C1 segment of cervical spinal cord (tissue), 14 donors: ENCODE data around the gene REXO1.
"Not testable (repeated sequence)": the region's sequence is repeated elsewhere in the genome, so short reads cannot be mapped to it uniquely, and the experiment has no call there.

Source experiments
- DNase-seq, 14 donors: peaks; one replicate each; lab custom pipeline; 2025; lab: John Stamatoyannopoulos, UW

Gene REXO1

DNA sequence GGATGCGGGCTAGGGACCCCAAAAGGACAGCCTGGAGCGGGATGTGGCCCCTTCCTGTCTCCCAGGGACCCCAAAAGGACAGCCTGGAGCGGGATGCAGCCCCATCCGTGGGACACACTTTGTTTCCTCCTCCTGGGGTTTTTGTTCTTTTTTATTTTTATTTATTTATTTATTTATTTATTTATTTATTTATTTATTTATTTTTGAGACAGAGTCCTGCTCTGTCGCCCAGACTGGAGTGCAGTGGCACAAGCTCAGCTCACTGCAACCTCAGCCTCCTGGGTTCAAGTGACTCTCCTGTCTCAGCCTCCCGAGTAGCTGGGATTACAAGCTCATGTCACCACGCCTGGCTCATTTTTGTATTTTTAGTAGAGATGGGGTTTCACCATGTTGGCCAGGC is 51.0 kb downstream of the REXO1 start:
- DNase-seq = not testable (repeated sequence)

DNA sequence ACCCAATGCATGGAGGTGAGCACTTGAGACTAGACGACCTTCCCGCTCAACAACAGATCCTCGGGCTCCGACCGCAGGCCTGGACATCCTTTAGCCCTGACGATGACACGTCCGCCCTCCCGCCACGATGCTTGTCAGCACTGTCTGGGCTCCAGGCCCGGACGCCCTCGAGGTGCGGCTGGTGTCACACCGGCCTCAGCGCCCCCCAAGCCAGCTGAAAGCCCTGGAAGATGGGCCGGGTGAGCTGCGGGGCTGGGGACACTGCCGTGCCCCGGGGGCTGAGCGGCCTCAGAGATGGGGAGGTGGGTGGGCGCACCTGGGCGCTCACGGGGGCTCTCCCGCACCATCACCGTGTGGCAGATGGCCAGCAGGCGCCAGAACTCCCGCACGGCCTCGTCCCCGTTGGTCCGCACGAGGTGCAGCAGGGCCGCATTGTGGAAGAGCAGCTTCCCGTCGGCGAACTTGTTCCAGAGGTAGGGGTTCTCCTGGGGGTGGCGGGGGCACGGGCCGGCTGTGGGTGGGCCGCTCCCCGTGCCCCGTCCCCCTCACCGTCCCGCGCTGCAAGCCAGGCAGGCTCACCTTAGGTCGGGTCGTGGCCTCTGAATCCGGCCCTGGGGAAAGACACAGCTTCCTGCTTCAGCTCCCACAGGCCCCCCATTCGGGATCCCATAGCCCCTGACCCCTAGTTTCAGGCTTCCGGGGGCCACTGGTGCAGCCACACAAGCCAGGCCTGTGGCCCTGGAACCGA is 51.7 kb downstream of the REXO1 start:
- no peak for DNase-seq

- no peak for DNase-seq
Observed at GRCh38 chr19:1794424-1795172, 53.7 kb downstream of the REXO1 start.

DNA sequence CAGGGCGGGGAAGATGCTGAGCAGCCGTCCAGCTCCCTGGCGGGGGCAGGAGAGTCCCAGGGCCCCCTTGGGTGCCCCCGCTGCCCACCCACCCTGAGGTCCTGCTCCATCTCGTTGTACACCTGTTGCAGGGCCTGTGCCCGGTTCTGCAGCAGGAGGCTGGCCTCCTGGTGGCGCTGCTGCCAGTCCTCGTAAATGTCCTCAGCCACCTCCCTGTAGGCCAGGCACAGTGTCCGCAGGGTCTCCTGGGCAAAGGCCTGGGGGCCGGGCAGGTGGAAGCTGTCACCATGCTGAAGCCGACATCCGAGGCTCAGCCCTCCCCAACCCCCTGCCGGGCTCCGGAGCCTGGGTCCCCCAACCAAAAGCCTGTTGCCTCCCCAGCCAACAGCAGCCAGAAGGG is 56.4 kb downstream of the REXO1 start:
- DNase-seq = no peak

DNA sequence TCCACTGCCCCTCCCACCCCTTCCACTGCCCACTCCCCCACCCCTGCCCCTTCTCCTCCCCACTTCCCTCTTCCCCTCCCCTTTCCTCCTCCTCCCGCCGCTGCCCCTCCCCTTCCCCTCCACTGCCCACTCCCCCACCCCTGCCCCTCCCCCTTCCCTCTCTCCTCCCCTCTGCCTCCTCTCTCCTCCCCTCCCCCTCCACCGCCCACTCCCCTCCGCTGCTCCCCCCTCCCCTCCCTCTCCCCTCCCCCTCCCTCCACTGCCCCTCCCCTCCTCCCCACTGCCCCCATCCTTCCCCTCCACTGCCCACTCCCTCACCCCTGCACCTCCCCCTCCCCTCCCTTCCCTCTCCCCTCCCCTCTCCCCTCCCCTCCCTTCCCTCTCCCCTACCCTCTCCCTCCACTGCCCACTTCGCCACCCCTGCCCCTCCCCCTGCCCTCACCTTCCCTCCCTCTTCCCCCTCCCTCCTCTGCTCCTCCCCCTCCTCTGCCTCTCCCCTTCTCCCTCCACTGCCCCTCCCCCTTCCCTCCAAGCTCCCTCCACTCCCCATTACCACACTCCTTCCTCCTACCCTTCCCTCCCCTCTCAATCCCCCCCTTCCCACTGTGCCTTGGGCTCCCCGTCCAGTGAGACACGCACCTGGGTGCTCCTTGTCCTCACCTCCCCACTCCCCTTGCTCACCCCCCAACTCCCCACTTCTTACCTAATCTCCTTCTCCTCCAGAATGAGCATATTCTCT is 58.1 kb downstream of the REXO1 start:
- no peak for DNase-seq

GRCh38 chr19:1789261-1790041 is 58.8 kb downstream of the REXO1 start:
- DNase-seq = no peak

DNA sequence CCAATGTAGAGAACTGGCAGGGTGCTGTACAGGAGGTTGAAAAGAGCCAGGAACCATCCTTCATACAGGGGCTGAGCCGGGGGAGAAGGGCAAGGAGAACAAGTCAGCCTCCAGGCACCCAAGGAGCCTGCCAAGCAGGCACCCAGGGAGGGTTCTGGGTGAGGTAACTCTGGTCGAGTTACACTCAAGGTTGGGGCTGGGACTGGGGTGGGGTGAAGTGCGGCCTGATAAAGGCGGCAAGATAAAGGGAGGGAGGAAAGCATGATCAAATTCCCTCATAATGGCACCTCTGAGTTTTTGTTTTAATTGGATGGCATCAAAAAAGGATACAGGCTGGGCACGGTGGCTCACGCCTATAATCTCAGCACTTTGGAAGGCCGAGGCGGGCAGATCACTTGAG is 61.2 kb downstream of the REXO1 start:
- no peak for DNase-seq

- no peak for DNase-seq
Observed at GRCh38 chr19:1786668-1787067, 61.6 kb downstream of the REXO1 start.

- no peak for DNase-seq
Observed at GRCh38 chr19:1785310-1785709, 63.0 kb downstream of the REXO1 start.

DNA sequence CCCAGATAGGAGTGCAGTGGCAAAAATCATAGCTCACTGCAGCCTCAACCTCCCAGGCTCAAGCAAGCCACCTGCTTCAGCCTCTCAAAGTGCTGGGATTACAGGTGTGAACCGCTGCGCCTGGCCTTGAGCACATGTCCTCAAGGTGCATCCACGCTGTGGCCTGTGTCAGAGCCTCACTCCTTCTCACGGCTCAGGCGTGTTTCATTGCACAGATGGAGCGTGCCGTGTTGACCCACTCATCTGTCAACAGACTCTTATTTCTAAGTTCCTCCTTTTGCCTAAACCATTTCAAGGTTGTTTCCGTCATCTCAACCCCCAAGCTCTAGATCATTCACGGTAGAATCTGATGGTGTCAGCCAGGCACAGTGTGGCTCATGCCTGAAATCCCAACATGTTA is 64.4 kb downstream of the REXO1 start:
- DNase-seq = no peak

DNA sequence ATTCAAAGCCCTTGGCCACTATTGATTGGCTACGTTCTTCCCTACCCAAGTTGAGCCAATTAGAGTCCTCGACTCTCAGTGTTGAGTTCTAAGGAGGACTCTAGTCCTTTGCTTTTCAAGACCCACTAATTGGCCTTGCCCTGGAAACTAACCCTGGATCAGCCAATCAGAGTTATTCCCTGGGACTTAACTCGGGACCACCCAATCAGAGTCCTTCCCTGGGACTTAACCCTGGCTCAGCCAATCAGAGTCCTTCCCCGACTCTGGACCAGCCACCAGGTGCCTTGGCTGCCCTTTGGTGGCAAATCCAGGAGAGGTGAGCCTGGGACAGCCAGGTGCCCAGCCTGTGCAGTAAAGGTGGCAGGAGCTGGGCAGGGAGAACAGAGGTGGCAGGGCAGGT is 64.9 kb downstream of the REXO1 start:
- no peak for DNase-seq

DNA sequence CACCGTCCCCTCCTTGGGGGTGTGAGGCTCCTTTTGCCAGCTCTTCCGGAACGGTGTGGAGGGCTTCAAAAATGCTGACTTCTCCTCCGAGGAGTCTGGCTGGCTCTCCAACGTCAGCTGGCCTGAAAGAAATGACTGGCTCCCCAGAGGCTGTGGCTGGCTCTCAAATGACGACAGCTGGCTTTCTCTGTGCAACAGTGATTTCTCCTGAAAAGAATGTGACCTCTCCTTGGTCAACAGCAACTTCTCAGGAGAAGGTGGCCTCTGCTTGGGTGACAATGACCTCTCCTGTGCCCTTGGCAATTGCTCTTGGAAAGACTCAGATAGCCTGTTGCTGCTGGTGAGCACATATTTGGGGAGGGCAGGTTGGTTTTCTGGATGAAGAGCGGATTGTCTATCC is 65.8 kb downstream of the REXO1 start:
- no peak for DNase-seq

- DNase-seq = no peak
Observed at GRCh38 chr19:1780272-1780958, 67.9 kb downstream of the REXO1 start.

GRCh38 chr19:1779574-1779973 is 68.7 kb downstream of the REXO1 start:
- DNase-seq = no peak

DNA sequence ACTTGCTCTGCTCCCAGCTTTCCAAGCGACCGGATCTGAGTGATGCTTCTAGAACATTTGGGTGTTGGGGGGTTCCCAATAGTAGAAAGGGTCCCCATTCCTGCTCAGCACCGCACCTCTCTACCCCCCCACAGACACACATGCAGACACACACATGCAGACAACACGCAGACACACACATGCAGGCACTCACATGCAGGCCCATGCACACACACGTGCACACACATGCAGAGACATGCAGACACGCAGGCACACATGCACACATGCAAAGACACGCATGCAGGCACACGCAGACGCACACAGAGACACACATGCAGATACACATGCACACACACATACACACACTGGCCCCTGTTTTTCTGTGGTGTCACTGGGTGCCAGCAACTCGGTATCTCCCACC is 71.1 kb downstream of the REXO1 start:
- DNase-seq = no peak

GRCh38 chr19:1776606-1777147 is 71.6 kb downstream of the REXO1 start:
- no peak for DNase-seq

- no peak for DNase-seq
Observed at GRCh38 chr19:1775951-1776605, 72.2 kb downstream of the REXO1 start.

- no peak for DNase-seq
Observed at GRCh38 chr19:1774989-1775772, 73.1 kb downstream of the REXO1 start.

- DNase-seq = no peak
Observed at GRCh38 chr19:1773184-1773583, 75.1 kb downstream of the REXO1 start.
